Breast epithelium (tissue), 4 donors: ENCODE data around the gene SNX11. TPM values are rescaled to one million over a fixed set of nuclear protein-coding genes. Genes with fewer than 3 reads are reported as not detected.
A peak's percentile ranks its signal among the peaks of the same experiment; 100 is the strongest.

Experiments
- DNase-seq, 2 donors: peaks; one replicate each; pipeline ENCODE4 v3.0.0-alpha.2; 2019; ENCODE audit warnings: low spot score in 2 of 2
- H3K27ac ChIP-seq, 2 donors: fragments of 200-600 bp; sonication (generic) in 1 of 2; one replicate each; pipeline ENCODE4 v1.5.1; 2016 to 2019; ENCODE audit warnings: mild to moderate bottlenecking in 1 of 2
- H3K27me3 ChIP-seq, 2 donors: fragments of 200-600 bp; sonication (generic) in 1 of 2; one replicate each; pipeline versions ENCODE4 v1.5.1 to v1.6.0; 2017 to 2019; ENCODE audit warnings: control low read depth in 1 of 2, mild to moderate bottlenecking in 1 of 2
- H3K36me3 ChIP-seq: fragments of 200-600 bp; one replicate; pipeline ENCODE4 v1.5.1; 2019
- H3K4me1 ChIP-seq, 2 donors: fragments of 200-600 bp; sonication (generic); one replicate each; pipeline ENCODE4 v1.5.1; 2016 to 2019; ENCODE audit warnings: control low read depth in 1 of 2
- H3K4me3 ChIP-seq, 3 donors: fragments of 200-600 bp; sonication (generic); 1 replicate in 2 of 3; 2 replicates in 1 of 3; pipeline ENCODE4 v1.5.1; 2016 to 2019; ENCODE audit warnings: mild to moderate bottlenecking in 3 of 3, moderate library complexity in 2 of 3
- H3K9me3 ChIP-seq, 2 donors: fragments of 200-600 bp; sonication (generic) in 1 of 2; one replicate each; pipeline ENCODE4 v1.5.1; 2016 to 2019; ENCODE audit warnings: control low read depth in 1 of 2
- CTCF ChIP-seq, 3 donors: fragments of 450-650 bp; IDR thresholded peaks; one replicate each; pipeline ENCODE4 v1.5.1; 2016 to 2017; ENCODE audit warnings: antibody characterized with exemption in 3 of 3, mild to moderate bottlenecking in 3 of 3, moderate library complexity in 3 of 3
- POLR2A ChIP-seq: fragments of 450-650 bp; IDR thresholded peaks from one replicate; pipeline ENCODE4 v1.6.1; 2016; ENCODE audit warnings: antibody characterized with exemption, mild to moderate bottlenecking, moderate library complexity
- POLR2AphosphoS5 ChIP-seq, 3 donors: sonication (generic); formaldehyde crosslinking; IDR thresholded peaks; one replicate each; pipeline ENCODE4 v1.6.1; 2017; ENCODE audit warnings: antibody characterized with exemption in 3 of 3
- intact Hi-C: fragments of 100-400 bp; cut with DNase I; formaldehyde crosslinking; loops from one replicate; pipeline ENCODE4 v1.15.1; 2023; ENCODE audit warnings: low total_unique reads
- total RNA-seq, 3 donors: library from RNA; depleted of rRNA; stranded (reverse); fragments of >200 nt; gene quantifications; one replicate each; pipeline ENCODE4 v1.1.0, GENCODE V29; 2016

SNX11 gene
- total RNA-seq, 3 donors from 2014 or later = 13.4 to 19.7 (median 14.2) TPM

GRCh38 chr17:48084932-48085331 is 22.6 kb upstream of the SNX11 start:
- no peak for TF ChIP-seq CTCF (IDR thresholded peaks at IDR 0.05)
- H3K27ac ChIP-seq = no peak overlapping the region
- no peaks in the 10 kb centered on the region for H3K36me3 ChIP-seq
- no peaks in the 10 kb centered on the region for H3K27me3 ChIP-seq
- H3K4me1 ChIP-seq = no peaks in the 10 kb centered on the region
- intact Hi-C loops = no loop called here
- no peak for DNase-seq
- no peak overlapping the region for H3K4me3 ChIP-seq
- no peaks in the 10 kb centered on the region for H3K9me3 ChIP-seq

- no peaks in the 10 kb centered on the region for H3K27me3 ChIP-seq
- H3K27ac ChIP-seq = peak overlapping the region; percentile 72 to 73
- H3K36me3 ChIP-seq = no peaks in the 10 kb centered on the region
- H3K4me3 ChIP-seq = no peak overlapping the region
- no peaks in the 10 kb centered on the region for H3K4me1 ChIP-seq
- DNase-seq = no peak
- intact Hi-C loops = no loop called here
- TF ChIP-seq CTCF (IDR thresholded peaks at IDR 0.05) (no peak), POLR2AphosphoS5 (IDR thresholded peaks at IDR 0.05) (no peak), POLR2A (no peak)
- H3K9me3 ChIP-seq = no peaks in the 10 kb centered on the region
Measured at GRCh38 chr17:48093341-48094045, 14.1 kb upstream of the SNX11 start.

GRCh38 chr17:48095611-48096010 is 12.0 kb upstream of the SNX11 start:
- H3K36me3 ChIP-seq = no peaks in the 10 kb centered on the region
- no peaks in the 10 kb centered on the region for H3K4me1 ChIP-seq
- no peaks in the 10 kb centered on the region for H3K27me3 ChIP-seq
- no peaks in the 10 kb centered on the region for H3K9me3 ChIP-seq
- H3K27ac ChIP-seq = no peak overlapping the region
- TF ChIP-seq POLR2AphosphoS5 (IDR thresholded peaks at IDR 0.05) (no peak), POLR2A (no peak), CTCF (IDR thresholded peaks at IDR 0.05) (no peak)
- DNase-seq = no peak
- H3K4me3 ChIP-seq = no peak overlapping the region
- intact Hi-C loops = no loop called here

GRCh38 chr17:48100160-48100559 is 7.4 kb upstream of the SNX11 start:
- H3K27me3 ChIP-seq = no peaks in the 10 kb centered on the region
- no peaks in the 10 kb centered on the region for H3K4me1 ChIP-seq
- intact Hi-C loops = no loop called here
- no peaks in the 10 kb centered on the region for H3K36me3 ChIP-seq
- H3K9me3 ChIP-seq = no peaks in the 10 kb centered on the region
- TF ChIP-seq CTCF (IDR thresholded peaks at IDR 0.05) (no peak), POLR2A (no peak), POLR2AphosphoS5 (IDR thresholded peaks at IDR 0.05) (no peak)
- peak overlapping the region; percentile 84 to 95 (median 95) for H3K4me3 ChIP-seq
- peak overlapping the region; percentile 92 to 97 for H3K27ac ChIP-seq
- DNase-seq = no peak

GRCh38 chr17:48100591-48101011 is 7.0 kb upstream of the SNX11 start:
- H3K27ac ChIP-seq = peak overlapping the region; percentile 92 to 97
- H3K9me3 ChIP-seq = no peaks in the 10 kb centered on the region
- TF ChIP-seq POLR2A (no peak), POLR2AphosphoS5 (IDR thresholded peaks at IDR 0.05) (no peak), CTCF (IDR thresholded peaks at IDR 0.05) (no peak)
- H3K36me3 ChIP-seq = no peaks in the 10 kb centered on the region
- no peaks in the 10 kb centered on the region for H3K27me3 ChIP-seq
- H3K4me1 ChIP-seq = no peaks in the 10 kb centered on the region
- peak; percentile 56 to 58 for DNase-seq
- intact Hi-C loops = no loop called here
- H3K4me3 ChIP-seq = peak overlapping the region; percentile 84 to 95 (median 95)
